HCT116 (cell line): Measurements from ENCODE around the gene ZNF625. TPM values are rescaled to one million over a fixed set of nuclear protein-coding genes. Genes with fewer than 3 reads are reported as not detected.

Experiments used
- ATAC-seq: fragments of 200-7000 bp; cut with Tn5 transposase; 2 replicates; pipeline ENCODE4 v1.9.1; 2020; ENCODE audit warnings: mild to moderate bottlenecking, moderate library complexity
- BruUV-seq: library from RNA; stranded (reverse); fragments of 400-500 nt; replicated peaks from 2 replicates; lab custom pipeline; 2021; lab: Mats Ljungman, UMichigan
- CTCF ChIA-PET: fragments of 300-600 bp; sonication (Branson Sonifier 250); formaldehyde crosslinking; loops from one replicate; lab custom pipeline; 2021; ENCODE audit warnings: antibody characterized with exemption; lab: Charles Lee
- POLR2A ChIA-PET: fragments of 300-600, 350-600 bp; sonication (Branson Sonifier 250); formaldehyde crosslinking; loops from one replicate; lab custom pipeline; 2021; ENCODE audit warnings: antibody characterized with exemption; lab: Charles Lee
- RAD21 ChIA-PET, 2 experiments: fragments of 300-600 bp; sonication (Branson Sonifier 250); formaldehyde crosslinking; loops; one replicate each; lab custom pipeline; 2023; ENCODE audit warnings: low total read pairs in 2 of 2; ENCODE audit not compliant: uncharacterized antibody in 2 of 2, unreplicated experiment in 2 of 2, low non-redundant PET in 1 of 2; lab: Charles Lee
- DNase-seq: peaks from one replicate; pipeline ENCODE4 v3.0.0-alpha.2; 2010; ENCODE audit warnings: low read depth, low spot score
- H2AFZ ChIP-seq: fragments of 200-600 bp; shearing (Covaris generic), sonication (generic); 2 replicates; pipeline ENCODE4 v1.6.1; 2017; ENCODE audit warnings: low read depth, mixed run types, mixed read lengths, antibody characterized with exemption, low read length; ENCODE audit not compliant: poor library complexity, severe bottlenecking
- H3K27ac ChIP-seq: 2 replicates; pipeline ENCODE4 v1.5.1; 2012; ENCODE audit warnings: low read depth, low read length
- H3K27me3 ChIP-seq: fragments of 200-600 bp; sonication (generic); 2 replicates; pipeline ENCODE4 v1.6.1; 2016; ENCODE audit warnings: mixed run types, low read length, mixed read lengths; ENCODE audit not compliant: insufficient read depth
- H3K36me3 ChIP-seq, 2 experiments: fragments of 200-500 bp in 1 of 2; fragments of 200-600 bp in 1 of 2; sonication (Bioruptor generic) in 1 of 2; sonication (generic) in 1 of 2; 2 replicates each; pipeline versions ENCODE4 v1.5.1 to v1.6.1; 2014 to 2016; ENCODE audit warnings: low read length in 2 of 2, inconsistent platforms in 1 of 2, mixed read lengths in 1 of 2, mixed run types in 1 of 2; ENCODE audit not compliant: insufficient read depth in 2 of 2, control insufficient read depth in 1 of 2
- H3K4me1 ChIP-seq, 2 experiments: fragments of 200-600 bp in 1 of 2; sonication (generic) in 1 of 2; 2 replicates each; pipeline versions ENCODE4 v1.5.1 to v1.6.1; 2012 to 2017; ENCODE audit warnings: low read length in 2 of 2, inconsistent platforms in 1 of 2, mild to moderate bottlenecking in 1 of 2, mixed read lengths in 1 of 2, mixed run types in 1 of 2, moderate library complexity in 1 of 2; ENCODE audit not compliant: insufficient read depth in 2 of 2, control insufficient read depth in 1 of 2
- H3K4me2 ChIP-seq: fragments of 200-600 bp; sonication (generic); 2 replicates; pipeline ENCODE4 v1.6.1; 2017; ENCODE audit warnings: mixed run types, low read length, mixed read lengths
- H3K4me3 ChIP-seq, 2 experiments: fragments of 200-600 bp in 1 of 2; sonication (generic) in 1 of 2; replicated peaks in 1 of 2; 2 replicates each; pipeline ENCODE4 v1.5.1; 2011 to 2016; ENCODE audit warnings: low read length in 2 of 2, control low read depth in 1 of 2, low read depth in 1 of 2, mild to moderate bottlenecking in 1 of 2, mixed read lengths in 1 of 2, mixed run types in 1 of 2
- H3K79me2 ChIP-seq: fragments of 200-600 bp; sonication (generic); 2 replicates; pipeline ENCODE4 v1.6.1; 2017; ENCODE audit warnings: mild to moderate bottlenecking, mixed run types, low read length, moderate library complexity, mixed read lengths; ENCODE audit not compliant: insufficient read depth
- H3K9ac ChIP-seq: fragments of 200-600 bp; sonication (generic); 2 replicates; pipeline ENCODE4 v1.6.1; 2016; ENCODE audit warnings: low read length, mixed read lengths
- H3K9me2 ChIP-seq: fragments of 200-600 bp; sonication (generic), shearing (Covaris generic); 2 replicates; pipeline ENCODE4 v1.6.1; 2017; ENCODE audit warnings: mixed run types, mild to moderate bottlenecking, moderate library complexity; ENCODE audit not compliant: insufficient read depth
- H3K9me3 ChIP-seq, 2 experiments: fragments of 200-500 bp in 1 of 2; fragments of 200-600 bp in 1 of 2; sonication (Bioruptor generic) in 1 of 2; sonication (generic) in 1 of 2; 2 replicates each; pipeline ENCODE4 v1.6.1; 2014 to 2017; ENCODE audit warnings: low read length in 2 of 2, mixed read lengths in 2 of 2, inconsistent platforms in 1 of 2, low read depth in 1 of 2, mild to moderate bottlenecking in 1 of 2, mixed run types in 1 of 2, moderate library complexity in 1 of 2; ENCODE audit not compliant: control insufficient read depth in 1 of 2, insufficient read depth in 1 of 2
- H4K20me1 ChIP-seq: fragments of 200-600 bp; sonication (generic), shearing (Covaris generic); 2 replicates; pipeline ENCODE4 v1.6.1; 2017; ENCODE audit warnings: mixed run types, mild to moderate bottlenecking, moderate library complexity; ENCODE audit not compliant: insufficient read depth
- ATF3 ChIP-seq: IDR thresholded peaks from 2 replicates; pipeline ENCODE4 v1.6.1; 2012
- CBX3 ChIP-seq: IDR thresholded peaks from 2 replicates; pipeline ENCODE4 v1.6.1; 2012; ENCODE audit warnings: low read depth
- EGR1 ChIP-seq: IDR thresholded peaks from 2 replicates; pipeline ENCODE4 v1.6.1; 2012; ENCODE audit warnings: low read depth
- ELF1 ChIP-seq: IDR thresholded peaks from 2 replicates; pipeline ENCODE4 v1.6.1; 2012; ENCODE audit warnings: low read depth, borderline replicate concordance
- POLR2A ChIP-seq: IDR thresholded peaks from 2 replicates; pipeline ENCODE4 v1.7.0; 2011; ENCODE audit warnings: borderline replicate concordance; ENCODE audit not compliant: insufficient read depth, insufficient read length; ENCODE audit errors: extremely low read depth
- POLR2AphosphoS5 ChIP-seq: IDR thresholded peaks from 2 replicates; pipeline ENCODE4 v1.6.1; 2011; ENCODE audit warnings: mild to moderate bottlenecking, low read depth, low read length, moderate library complexity
- REST ChIP-seq: IDR thresholded peaks from 2 replicates; pipeline ENCODE4 v1.6.1; 2012; ENCODE audit warnings: low read depth
- SIN3A ChIP-seq: IDR thresholded peaks from 2 replicates; pipeline ENCODE4 v1.6.1; 2012; ENCODE audit warnings: low read depth
- SRF ChIP-seq: IDR thresholded peaks from 2 replicates; pipeline ENCODE4 v1.6.1; 2012; ENCODE audit warnings: low read depth
- TCF7L2 ChIP-seq: IDR thresholded peaks from 2 replicates; pipeline ENCODE4 v1.7.0; 2011; ENCODE audit warnings: borderline replicate concordance, inconsistent platforms; ENCODE audit not compliant: insufficient read depth, insufficient read length; ENCODE audit errors: extremely low read depth
- YY1 ChIP-seq: IDR thresholded peaks from 2 replicates; pipeline ENCODE4 v1.6.1; 2011; ENCODE audit warnings: low read length, low read depth, moderate library complexity, mild to moderate bottlenecking; ENCODE audit not compliant: insufficient replicate concordance; ENCODE audit errors: extremely low read depth
- ZFX ChIP-seq: fragments of 450-650 bp; IDR thresholded peaks from 2 replicates; pipeline ENCODE4 v1.6.1; 2017
- intact Hi-C: fragments of 100-400 bp; cut with micrococcal nuclease; formaldehyde crosslinking; loops from 2 replicates; pipeline ENCODE4 v1.10.0; 2022
- total RNA-seq: library from RNA; stranded (reverse); gene quantifications from one replicate; pipeline ENCODE4 v1.2.1, GENCODE V29; 2021; ENCODE audit not compliant: unreplicated experiment
- TF ChIP-seq, protein P1 (sequence below): IDR thresholded peaks from 2 replicates; pipeline ENCODE4 v1.6.1; 2012
- TF ChIP-seq, protein P2 (sequence below), 3 experiments: fragments of 200-600 bp in 1 of 3; sonication (generic) in 1 of 3; IDR thresholded peaks in 2 of 3; conservative IDR thresholded peaks in 1 of 3; 2 replicates each; pipeline ENCODE4 v1.5.1; 2012 to 2017; ENCODE audit warnings: low read depth in 2 of 3, low read length in 2 of 3, antibody characterized with exemption in 1 of 3, borderline replicate concordance in 1 of 3, control low read depth in 1 of 3, mild to moderate bottlenecking in 1 of 3, mixed read lengths in 1 of 3, mixed run types in 1 of 3, moderate library complexity in 1 of 3; ENCODE audit not compliant: insufficient read depth in 1 of 3

The ZNF625 gene
- total RNA-seq, 1 experiment from 2014 or later: not detected

- H3K4me3 ChIP-seq: no peak overlapping the region
- H2AFZ ChIP-seq: no peak overlapping the region
- CTCF ChIA-PET: no interaction called here
- H3K4me1 ChIP-seq: no peaks in the 10 kb centered on the region
- H3K27ac ChIP-seq: no peak overlapping the region
- no peak overlapping the region for H3K9ac ChIP-seq
- no peaks in the 10 kb centered on the region for H3K79me2 ChIP-seq
- H3K4me2 ChIP-seq: no peak overlapping the region
- TF ChIP-seq ELF1: no peak
- TF ChIP-seq SRF: no peak
- no peak for TF ChIP-seq SIN3A
- no peak for TF ChIP-seq POLR2A
- TF ChIP-seq, protein P1, sequence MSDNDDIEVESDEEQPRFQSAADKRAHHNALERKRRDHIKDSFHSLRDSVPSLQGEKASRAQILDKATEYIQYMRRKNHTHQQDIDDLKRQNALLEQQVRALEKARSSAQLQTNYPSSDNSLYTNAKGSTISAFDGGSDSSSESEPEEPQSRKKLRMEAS: no peak
- TF ChIP-seq ATF3: no peak
- TF ChIP-seq ZFX: no peak
- no peak for TF ChIP-seq TCF7L2
- TF ChIP-seq POLR2AphosphoS5: no peak
- TF ChIP-seq CBX3: no peak
- no peak for TF ChIP-seq EGR1
- TF ChIP-seq, protein P2, sequence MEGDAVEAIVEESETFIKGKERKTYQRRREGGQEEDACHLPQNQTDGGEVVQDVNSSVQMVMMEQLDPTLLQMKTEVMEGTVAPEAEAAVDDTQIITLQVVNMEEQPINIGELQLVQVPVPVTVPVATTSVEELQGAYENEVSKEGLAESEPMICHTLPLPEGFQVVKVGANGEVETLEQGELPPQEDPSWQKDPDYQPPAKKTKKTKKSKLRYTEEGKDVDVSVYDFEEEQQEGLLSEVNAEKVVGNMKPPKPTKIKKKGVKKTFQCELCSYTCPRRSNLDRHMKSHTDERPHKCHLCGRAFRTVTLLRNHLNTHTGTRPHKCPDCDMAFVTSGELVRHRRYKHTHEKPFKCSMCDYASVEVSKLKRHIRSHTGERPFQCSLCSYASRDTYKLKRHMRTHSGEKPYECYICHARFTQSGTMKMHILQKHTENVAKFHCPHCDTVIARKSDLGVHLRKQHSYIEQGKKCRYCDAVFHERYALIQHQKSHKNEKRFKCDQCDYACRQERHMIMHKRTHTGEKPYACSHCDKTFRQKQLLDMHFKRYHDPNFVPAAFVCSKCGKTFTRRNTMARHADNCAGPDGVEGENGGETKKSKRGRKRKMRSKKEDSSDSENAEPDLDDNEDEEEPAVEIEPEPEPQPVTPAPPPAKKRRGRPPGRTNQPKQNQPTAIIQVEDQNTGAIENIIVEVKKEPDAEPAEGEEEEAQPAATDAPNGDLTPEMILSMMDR (IDR thresholded peaks at IDR 0.05 in 2 of 3, conservative IDR thresholded peaks at IDR 0.05 in 1 of 3; ENCODE audit: borderline replicate concordance in 1 of 3, insufficient read depth in 1 of 3, low read depth in 2 of 3, low read length in 2 of 3): no peak
- no peak for TF ChIP-seq REST
- TF ChIP-seq YY1: no peak
- RAD21 ChIA-PET: no interaction called here
- H3K9me2 ChIP-seq: no peaks in the 10 kb centered on the region
- no peaks in the 10 kb centered on the region for H3K27me3 ChIP-seq
- POLR2A ChIA-PET: no interaction called here
- intact Hi-C loops: no loop called here
- H4K20me1 ChIP-seq: no peaks in the 10 kb centered on the region
- no peaks in the 10 kb centered on the region for H3K36me3 ChIP-seq
- ATAC-seq: no peak
- BruUV-seq: no TSS peak
- no peak for DNase-seq
- peaks cover 0 to 9% of the 10 kb centered on the region in 2 experiments; a peak in 2 of 4 replicates for H3K9me3 ChIP-seq
Measured at GRCh38 chr19:12112701-12113100, 43.8 kb downstream of the ZNF625 start.
